Prostate gland (tissue), 2 donors: ENCODE results near the gene RNGTT.

Source experiments
- POLR2AphosphoS5 ChIP-seq: sonication (generic); formaldehyde crosslinking; IDR thresholded peaks from one replicate; pipeline ENCODE4 v1.6.1; 2017; ENCODE audit warnings: antibody characterized with exemption
- TF ChIP-seq, protein P1 (sequence below), 4 experiments: fragments of 200-600 bp in 2 of 4; fragments of 450-650 bp in 2 of 4; sonication (generic) in 2 of 4; IDR thresholded peaks; 1 replicate in 3 of 4; 2 replicates in 1 of 4; pipeline ENCODE4 v1.5.1; 2016 to 2019; ENCODE audit warnings: antibody characterized with exemption in 4 of 4, mild to moderate bottlenecking in 2 of 4, moderate library complexity in 2 of 4

DNA sequence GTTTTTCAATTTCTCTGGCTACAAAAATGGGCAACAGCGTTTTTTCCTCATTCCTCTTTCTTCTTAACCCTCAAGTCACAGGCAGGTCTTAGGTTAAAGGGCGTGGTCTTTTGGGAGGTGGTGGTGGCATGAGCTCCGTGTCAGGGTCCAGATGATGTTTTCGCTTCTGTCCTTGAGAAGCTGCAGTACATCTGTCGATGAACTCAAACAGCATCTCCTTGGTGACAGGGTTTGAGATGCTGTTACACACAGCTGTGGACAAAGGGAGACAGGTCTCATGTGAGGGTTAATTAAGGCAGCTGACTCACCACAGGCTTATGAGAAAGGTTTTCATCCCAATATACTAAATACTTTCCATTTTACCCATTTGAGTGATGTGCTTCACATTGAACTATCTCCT lies 350.8 kb downstream of the RNGTT start:
- TF ChIP-seq, protein P1, sequence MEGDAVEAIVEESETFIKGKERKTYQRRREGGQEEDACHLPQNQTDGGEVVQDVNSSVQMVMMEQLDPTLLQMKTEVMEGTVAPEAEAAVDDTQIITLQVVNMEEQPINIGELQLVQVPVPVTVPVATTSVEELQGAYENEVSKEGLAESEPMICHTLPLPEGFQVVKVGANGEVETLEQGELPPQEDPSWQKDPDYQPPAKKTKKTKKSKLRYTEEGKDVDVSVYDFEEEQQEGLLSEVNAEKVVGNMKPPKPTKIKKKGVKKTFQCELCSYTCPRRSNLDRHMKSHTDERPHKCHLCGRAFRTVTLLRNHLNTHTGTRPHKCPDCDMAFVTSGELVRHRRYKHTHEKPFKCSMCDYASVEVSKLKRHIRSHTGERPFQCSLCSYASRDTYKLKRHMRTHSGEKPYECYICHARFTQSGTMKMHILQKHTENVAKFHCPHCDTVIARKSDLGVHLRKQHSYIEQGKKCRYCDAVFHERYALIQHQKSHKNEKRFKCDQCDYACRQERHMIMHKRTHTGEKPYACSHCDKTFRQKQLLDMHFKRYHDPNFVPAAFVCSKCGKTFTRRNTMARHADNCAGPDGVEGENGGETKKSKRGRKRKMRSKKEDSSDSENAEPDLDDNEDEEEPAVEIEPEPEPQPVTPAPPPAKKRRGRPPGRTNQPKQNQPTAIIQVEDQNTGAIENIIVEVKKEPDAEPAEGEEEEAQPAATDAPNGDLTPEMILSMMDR (IDR thresholded peaks at IDR 0.05) = no peak
- TF ChIP-seq POLR2AphosphoS5 = no peak
